DND-41 (cell line): ENCODE results near the gene MS4A6A.

Source experiments
- EZH2 ChIP-seq: IDR thresholded peaks from 3 replicates; pipeline ENCODE4 v1.6.1; 2012; ENCODE audit warnings: borderline replicate concordance, low read depth, mild to moderate bottlenecking, moderate library complexity, low read length, inconsistent platforms; ENCODE audit not compliant: severe bottlenecking
- TF ChIP-seq, protein P1 (sequence below): IDR thresholded peaks from 2 replicates; pipeline ENCODE4 v1.5.1; 2012; ENCODE audit warnings: borderline replicate concordance, low read length, moderate library complexity, mild to moderate bottlenecking; ENCODE audit not compliant: poor library complexity, severe bottlenecking; ENCODE audit errors: extremely low read depth

DNA sequence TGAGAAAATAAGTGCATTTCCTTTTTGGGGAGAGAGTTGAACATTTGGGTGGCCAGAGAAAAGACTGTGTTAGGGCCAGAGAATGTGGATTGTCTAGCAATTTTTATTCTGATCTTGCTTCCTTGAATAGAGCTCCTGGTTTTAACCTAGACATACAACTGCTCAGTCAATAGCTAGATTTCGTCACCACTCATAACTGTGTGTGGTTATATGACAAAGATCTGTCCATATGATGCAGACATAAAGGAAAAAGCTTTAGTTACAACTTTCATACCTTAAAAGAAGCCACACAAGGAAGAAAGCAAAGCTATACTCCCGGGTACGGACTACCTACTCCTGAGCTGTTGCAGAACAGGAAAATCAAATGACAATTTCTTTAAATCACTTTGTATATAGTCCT, 37.2 kb downstream of the MS4A6A start:
- TF ChIP-seq EZH2, result no peak
- TF ChIP-seq, protein P1, sequence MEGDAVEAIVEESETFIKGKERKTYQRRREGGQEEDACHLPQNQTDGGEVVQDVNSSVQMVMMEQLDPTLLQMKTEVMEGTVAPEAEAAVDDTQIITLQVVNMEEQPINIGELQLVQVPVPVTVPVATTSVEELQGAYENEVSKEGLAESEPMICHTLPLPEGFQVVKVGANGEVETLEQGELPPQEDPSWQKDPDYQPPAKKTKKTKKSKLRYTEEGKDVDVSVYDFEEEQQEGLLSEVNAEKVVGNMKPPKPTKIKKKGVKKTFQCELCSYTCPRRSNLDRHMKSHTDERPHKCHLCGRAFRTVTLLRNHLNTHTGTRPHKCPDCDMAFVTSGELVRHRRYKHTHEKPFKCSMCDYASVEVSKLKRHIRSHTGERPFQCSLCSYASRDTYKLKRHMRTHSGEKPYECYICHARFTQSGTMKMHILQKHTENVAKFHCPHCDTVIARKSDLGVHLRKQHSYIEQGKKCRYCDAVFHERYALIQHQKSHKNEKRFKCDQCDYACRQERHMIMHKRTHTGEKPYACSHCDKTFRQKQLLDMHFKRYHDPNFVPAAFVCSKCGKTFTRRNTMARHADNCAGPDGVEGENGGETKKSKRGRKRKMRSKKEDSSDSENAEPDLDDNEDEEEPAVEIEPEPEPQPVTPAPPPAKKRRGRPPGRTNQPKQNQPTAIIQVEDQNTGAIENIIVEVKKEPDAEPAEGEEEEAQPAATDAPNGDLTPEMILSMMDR, result no peak
